Uterus (tissue), 2 donors: ENCODE measurements around the gene GRAP.

Source experiments
- POLR2A ChIP-seq, 2 donors: fragments of 450-650 bp; IDR thresholded peaks; one replicate each; pipeline ENCODE4 v1.6.1; 2016; ENCODE audit warnings: antibody characterized with exemption in 2 of 2, mild to moderate bottlenecking in 1 of 2, moderate library complexity in 1 of 2
- TF ChIP-seq, protein P1 (sequence below), 4 experiments: fragments of 200-600 bp in 2 of 4; fragments of 450-650 bp in 2 of 4; sonication (generic) in 2 of 4; IDR thresholded peaks; one replicate each; pipeline ENCODE4 v1.5.1; 2016 to 2019; ENCODE audit warnings: antibody characterized with exemption in 4 of 4, mild to moderate bottlenecking in 2 of 4, moderate library complexity in 1 of 4

GRCh38 chr17:19023209-19023999, 23.4 kb downstream of the GRAP start:
- TF ChIP-seq, protein P1, sequence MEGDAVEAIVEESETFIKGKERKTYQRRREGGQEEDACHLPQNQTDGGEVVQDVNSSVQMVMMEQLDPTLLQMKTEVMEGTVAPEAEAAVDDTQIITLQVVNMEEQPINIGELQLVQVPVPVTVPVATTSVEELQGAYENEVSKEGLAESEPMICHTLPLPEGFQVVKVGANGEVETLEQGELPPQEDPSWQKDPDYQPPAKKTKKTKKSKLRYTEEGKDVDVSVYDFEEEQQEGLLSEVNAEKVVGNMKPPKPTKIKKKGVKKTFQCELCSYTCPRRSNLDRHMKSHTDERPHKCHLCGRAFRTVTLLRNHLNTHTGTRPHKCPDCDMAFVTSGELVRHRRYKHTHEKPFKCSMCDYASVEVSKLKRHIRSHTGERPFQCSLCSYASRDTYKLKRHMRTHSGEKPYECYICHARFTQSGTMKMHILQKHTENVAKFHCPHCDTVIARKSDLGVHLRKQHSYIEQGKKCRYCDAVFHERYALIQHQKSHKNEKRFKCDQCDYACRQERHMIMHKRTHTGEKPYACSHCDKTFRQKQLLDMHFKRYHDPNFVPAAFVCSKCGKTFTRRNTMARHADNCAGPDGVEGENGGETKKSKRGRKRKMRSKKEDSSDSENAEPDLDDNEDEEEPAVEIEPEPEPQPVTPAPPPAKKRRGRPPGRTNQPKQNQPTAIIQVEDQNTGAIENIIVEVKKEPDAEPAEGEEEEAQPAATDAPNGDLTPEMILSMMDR (IDR thresholded peaks at IDR 0.05) = no peak
- TF ChIP-seq POLR2A (IDR thresholded peaks at IDR 0.05) = no peak
